Fibroblast of villous mesenchyme (primary cell): ENCODE results near the gene RPA1. TPM values are rescaled to one million over a fixed set of nuclear protein-coding genes. Genes with fewer than 3 reads are reported as not detected.

Experiments used
- DNase-seq: peaks from one replicate; pipeline ENCODE4 v3.0.0-alpha.2; 2010; ENCODE audit warnings: low read depth
- H3K4me3 ChIP-seq: 2 replicates; pipeline ENCODE4 v1.5.1; 2011; ENCODE audit warnings: low read depth, mild to moderate bottlenecking, low read length
- CTCF ChIP-seq: IDR thresholded peaks from 2 replicates; pipeline ENCODE4 v1.5.1; 2012; ENCODE audit warnings: low read depth, mild to moderate bottlenecking, low read length; ENCODE audit not compliant: insufficient read depth
- total RNA-seq: library from RNA; depleted of rRNA; stranded (reverse); fragments of >200 nt; gene quantifications from 2 replicates; pipeline ENCODE4 v1.2.3, GENCODE V29; 2012

Gene RPA1
- total RNA-seq, 1 donor: 13.4 TPM

- H3K4me3 ChIP-seq: no peak overlapping the region
- DNase-seq: no peak
- TF ChIP-seq CTCF: no peak
Measured at GRCh38 chr17:1913702-1914101, 83.9 kb downstream of the RPA1 start.

- no peak for DNase-seq
- no peak overlapping the region for H3K4me3 ChIP-seq
- TF ChIP-seq CTCF: no peak
Measured at GRCh38 chr17:1914661-1915083, 84.9 kb downstream of the RPA1 start.

- DNase-seq: no peak
- no peak for TF ChIP-seq CTCF
- no peak overlapping the region for H3K4me3 ChIP-seq
Measured at GRCh38 chr17:1915889-1916288, 86.1 kb downstream of the RPA1 start.

GRCh38 chr17:1916316-1916715, 86.5 kb downstream of the RPA1 start:
- TF ChIP-seq CTCF: no peak
- no peak overlapping the region for H3K4me3 ChIP-seq
- DNase-seq: no peak

- no peak for DNase-seq
- no peak for TF ChIP-seq CTCF
- no peak overlapping the region for H3K4me3 ChIP-seq
Measured at GRCh38 chr17:1916963-1917715, 87.3 kb downstream of the RPA1 start.

- TF ChIP-seq CTCF: no peak
- H3K4me3 ChIP-seq: no peak overlapping the region
- no peak for DNase-seq
Measured at GRCh38 chr17:1918346-1919162, 88.7 kb downstream of the RPA1 start.
